ENCODE data around the gene PRKAR2A.
A peak's percentile ranks its signal among the peaks of the same experiment; 100 is the strongest.

DNA sequence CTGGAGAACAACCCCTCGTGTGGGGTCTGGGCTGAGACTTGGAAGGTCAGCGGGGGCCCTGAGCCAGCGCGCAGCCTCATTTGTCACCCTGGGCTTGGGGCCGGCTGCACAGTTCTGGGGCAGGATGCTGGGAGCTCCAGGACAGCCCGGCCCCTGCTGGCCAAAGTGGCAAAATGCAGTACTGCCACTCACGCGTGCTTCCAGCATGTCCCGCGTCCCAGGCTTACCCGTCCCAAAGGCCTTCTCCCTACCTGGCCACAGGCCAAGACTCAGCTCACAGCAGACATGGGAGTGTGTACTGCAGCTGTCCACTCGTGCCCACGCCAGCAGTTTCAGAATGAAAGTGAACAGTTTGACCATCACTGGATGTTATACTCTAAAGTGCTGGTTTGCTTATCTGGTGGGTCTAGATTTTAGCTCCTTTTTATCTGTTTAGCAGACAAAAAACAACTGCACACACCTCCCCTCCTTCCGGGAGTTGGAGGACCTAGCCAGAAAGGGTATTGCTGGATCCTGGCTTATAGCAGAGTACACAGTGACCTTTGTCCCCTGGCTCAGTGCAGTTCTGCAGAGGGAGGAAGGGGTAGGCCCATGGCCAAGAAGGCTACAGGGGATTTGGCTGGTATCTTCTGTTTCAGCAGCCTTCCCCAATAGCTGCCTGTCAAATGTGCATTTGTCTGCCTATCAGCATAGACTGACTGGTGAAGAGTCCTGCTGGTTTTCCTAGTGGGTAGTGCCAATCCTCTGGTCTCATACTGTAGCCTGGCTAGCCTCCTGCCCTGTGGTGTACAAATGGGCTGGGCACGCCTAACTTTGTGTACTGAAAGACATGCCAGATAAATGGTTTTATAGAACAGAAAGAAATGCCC is 107.5 kb downstream of the PRKAR2A start:
- TF ChIP-seq CTCF (IDR thresholded peaks at IDR 0.05 in 4 of 5, conservative IDR thresholded peaks at IDR 0.05 in 1 of 5) (peak; percentile 71 to 91 (median 87)), POLR2A (IDR thresholded peaks at IDR 0.05) (no peak)

All from gastrocnemius medialis (tissue), 4 donors.